ENCODE data around the gene SH3BGRL3. TPM values are rescaled to one million over a fixed set of nuclear protein-coding genes. Genes with fewer than 3 reads are reported as not detected.

Gene SH3BGRL3
- total RNA-seq, 4 donors from 2014 or later = 49.6 to 97.2 (median 56.0) TPM

DNA sequence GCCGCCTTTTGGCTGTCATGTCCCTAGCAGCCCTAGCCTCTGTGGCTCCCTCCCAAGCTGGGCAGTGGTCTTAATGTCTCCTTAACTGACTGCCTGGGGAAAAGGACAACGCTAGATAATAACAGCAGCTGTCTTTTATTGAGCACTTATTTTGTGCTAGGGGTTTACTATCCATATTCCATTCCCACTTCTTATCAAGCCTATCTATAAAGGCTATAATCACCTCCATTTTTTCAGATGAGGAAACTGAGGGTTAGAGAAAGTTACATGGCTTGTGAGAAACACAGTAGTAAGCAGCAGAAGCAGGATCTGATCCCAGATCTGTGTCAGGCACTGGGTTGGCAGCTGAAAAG, 6.2 kb downstream of the SH3BGRL3 start:
- peaks cover 0 to 8% (median 0%) of the 10 kb centered on the region in 3 donors for H3K36me3 ChIP-seq
- H3K27ac ChIP-seq = peak overlapping the region in 3 of 4 donors; percentile 31 to 72 (median 36)
- TF ChIP-seq POLR2A (IDR thresholded peaks at IDR 0.05) (no peak), EP300 (IDR thresholded peaks at IDR 0.05) (no peak)
- TF ChIP-seq, protein P1, sequence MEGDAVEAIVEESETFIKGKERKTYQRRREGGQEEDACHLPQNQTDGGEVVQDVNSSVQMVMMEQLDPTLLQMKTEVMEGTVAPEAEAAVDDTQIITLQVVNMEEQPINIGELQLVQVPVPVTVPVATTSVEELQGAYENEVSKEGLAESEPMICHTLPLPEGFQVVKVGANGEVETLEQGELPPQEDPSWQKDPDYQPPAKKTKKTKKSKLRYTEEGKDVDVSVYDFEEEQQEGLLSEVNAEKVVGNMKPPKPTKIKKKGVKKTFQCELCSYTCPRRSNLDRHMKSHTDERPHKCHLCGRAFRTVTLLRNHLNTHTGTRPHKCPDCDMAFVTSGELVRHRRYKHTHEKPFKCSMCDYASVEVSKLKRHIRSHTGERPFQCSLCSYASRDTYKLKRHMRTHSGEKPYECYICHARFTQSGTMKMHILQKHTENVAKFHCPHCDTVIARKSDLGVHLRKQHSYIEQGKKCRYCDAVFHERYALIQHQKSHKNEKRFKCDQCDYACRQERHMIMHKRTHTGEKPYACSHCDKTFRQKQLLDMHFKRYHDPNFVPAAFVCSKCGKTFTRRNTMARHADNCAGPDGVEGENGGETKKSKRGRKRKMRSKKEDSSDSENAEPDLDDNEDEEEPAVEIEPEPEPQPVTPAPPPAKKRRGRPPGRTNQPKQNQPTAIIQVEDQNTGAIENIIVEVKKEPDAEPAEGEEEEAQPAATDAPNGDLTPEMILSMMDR (IDR thresholded peaks at IDR 0.05) = no peak
- no peak overlapping the region for H3K4me3 ChIP-seq
- 69 to 80% methylated on average over 2 of the region's 2 CpGs for WGBS, 2 donors
- DNase-seq (ENCODE audit: low spot score in 2 of 2) = no peak
- H3K4me1 ChIP-seq = peaks cover 0 to 83% (median 46%) of the 10 kb centered on the region in 4 donors
- H3K27me3 ChIP-seq = no peaks in the 10 kb centered on the region
- H3K9me3 ChIP-seq = no peaks in the 10 kb centered on the region

DNA sequence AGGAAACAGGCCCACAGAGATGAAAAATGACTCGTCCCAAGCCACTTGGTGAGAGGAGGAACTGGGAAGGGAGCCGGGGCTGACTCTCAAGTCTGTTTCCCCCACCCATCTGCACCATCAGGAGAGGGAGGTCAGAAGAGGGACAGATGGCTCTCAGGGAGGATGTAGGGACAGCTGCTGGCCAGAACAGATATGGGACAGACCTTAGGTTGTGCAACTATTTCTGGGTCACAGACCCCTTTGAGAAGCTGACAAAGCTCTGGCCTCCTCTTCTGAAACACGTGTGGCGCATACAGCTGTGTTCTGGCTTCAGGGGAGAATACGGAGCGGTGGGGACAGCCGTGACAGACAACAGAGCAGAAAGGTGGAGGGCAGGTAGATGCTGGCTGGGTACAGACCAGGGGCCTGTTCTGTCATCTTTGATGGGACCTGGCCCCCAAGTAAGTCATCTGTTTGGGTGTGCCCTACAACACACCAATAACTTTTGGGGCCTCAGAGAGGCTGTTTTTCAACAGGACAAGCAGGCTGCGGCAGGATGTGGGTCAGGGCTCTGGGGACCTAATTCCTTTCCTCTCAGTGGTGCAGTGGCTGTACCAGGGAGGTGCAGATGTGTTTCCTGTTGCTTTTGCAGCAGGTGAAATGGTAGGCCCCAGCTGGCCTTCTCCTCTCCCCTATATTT, 7.3 kb downstream of the SH3BGRL3 start:
- Histone ChIP-seq H3K27ac (peak overlapping the region in 3 of 4 donors; percentile 31 to 72 (median 54)), H3K4me1 (peaks cover 0 to 79% (median 42%) of the 10 kb centered on the region in 4 donors), H3K36me3 (peaks cover 0 to 4% (median 0%) of the 10 kb centered on the region in 3 donors), H3K27me3 (no peaks in the 10 kb centered on the region), H3K4me3 (no peak overlapping the region), H3K9me3 (no peaks in the 10 kb centered on the region)
- TF ChIP-seq, protein P1 (IDR thresholded peaks at IDR 0.05) = no peak
- TF ChIP-seq POLR2A (IDR thresholded peaks at IDR 0.05) = no peak
- peak in 1 of 2 donors; percentile 43 for TF ChIP-seq EP300 (IDR thresholded peaks at IDR 0.05)
- 59 to 61% methylated on average over 8 of the region's 8 CpGs for WGBS, 2 donors
- DNase-seq (ENCODE audit: low spot score in 2 of 2) = peak in 1 of 2 donors; percentile 36

DNA sequence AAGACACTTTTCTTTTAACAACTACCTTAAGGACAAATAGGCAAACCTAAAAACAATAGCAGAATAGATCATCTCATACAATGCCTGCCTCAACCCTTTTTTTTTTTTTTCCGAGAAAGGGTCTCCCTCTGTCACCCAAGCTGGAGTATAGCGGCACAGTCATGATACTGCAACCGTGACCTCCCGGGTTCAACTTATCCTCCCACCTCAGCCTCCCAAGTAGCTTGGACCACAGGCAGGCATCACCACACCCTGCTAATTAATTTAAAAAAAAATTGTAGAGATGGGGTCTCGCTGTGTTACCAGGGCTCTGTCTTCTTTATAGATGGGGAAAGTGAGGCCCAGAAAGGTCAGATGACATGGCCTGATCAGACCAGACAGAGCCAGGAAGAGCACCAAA, 7.9 kb downstream of the SH3BGRL3 start:
- TF ChIP-seq, protein P1 (IDR thresholded peaks at IDR 0.05) = no peak
- TF ChIP-seq EP300 (IDR thresholded peaks at IDR 0.05) = no peak
- no peak for TF ChIP-seq POLR2A (IDR thresholded peaks at IDR 0.05)
- 87 to 92% methylated on average over 5 of the region's 5 CpGs for WGBS, 2 donors
- no peaks in the 10 kb centered on the region for H3K9me3 ChIP-seq
- no peaks in the 10 kb centered on the region for H3K27me3 ChIP-seq
- DNase-seq (ENCODE audit: low spot score in 2 of 2) = no peak
- H3K4me1 ChIP-seq = peaks cover 0 to 81% (median 39%) of the 10 kb centered on the region in 4 donors
- peak overlapping the region in 3 of 4 donors; percentile 31 to 72 (median 54) for H3K27ac ChIP-seq
- peaks cover 0 to 4% (median 0%) of the 10 kb centered on the region in 3 donors for H3K36me3 ChIP-seq
- H3K4me3 ChIP-seq = no peak overlapping the region

DNA sequence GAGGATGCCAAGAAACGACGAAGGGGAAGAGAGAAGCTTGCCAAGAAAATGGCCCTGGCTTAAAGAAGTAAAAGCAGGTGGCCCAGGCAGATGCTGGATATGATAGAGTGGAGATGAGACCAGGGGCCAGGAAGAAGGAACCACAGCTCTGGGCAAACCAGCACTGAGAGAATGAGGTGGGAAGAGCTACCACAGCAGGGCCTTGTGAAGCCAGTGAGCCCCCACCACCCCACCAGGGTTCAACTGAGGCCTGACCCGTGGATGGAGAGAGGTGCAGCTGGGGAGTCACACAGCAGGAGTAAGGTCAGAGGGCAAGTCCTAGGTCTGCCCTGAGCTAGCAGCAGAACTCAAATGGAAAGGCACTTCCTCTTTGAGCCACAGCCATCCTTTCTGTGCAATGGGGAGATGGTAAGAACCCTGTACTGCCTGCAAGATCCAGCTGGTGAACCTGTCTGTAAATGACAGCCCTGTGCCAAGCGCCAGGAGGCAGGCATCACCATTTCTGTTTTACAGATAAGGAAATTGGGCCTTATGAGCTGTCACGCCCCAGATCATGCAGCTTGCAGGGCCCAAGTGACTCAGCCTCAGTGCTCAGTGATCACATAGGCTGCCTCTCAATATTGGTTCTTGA, 8.5 kb downstream of the SH3BGRL3 start:
- no peak for DNase-seq (ENCODE audit: low spot score in 2 of 2)
- Histone ChIP-seq H3K27ac (peak overlapping the region in 3 of 4 donors; percentile 31 to 72 (median 58)), H3K36me3 (peaks cover 0 to 7% (median 0%) of the 10 kb centered on the region in 3 donors), H3K4me3 (no peak overlapping the region), H3K27me3 (no peaks in the 10 kb centered on the region), H3K4me1 (peaks cover 0 to 84% (median 37%) of the 10 kb centered on the region in 4 donors), H3K9me3 (no peaks in the 10 kb centered on the region)
- TF ChIP-seq POLR2A (IDR thresholded peaks at IDR 0.05) = no peak
- TF ChIP-seq, protein P1 (IDR thresholded peaks at IDR 0.05) = no peak
- TF ChIP-seq EP300 (IDR thresholded peaks at IDR 0.05) = no peak
- 52 to 62% methylated on average over 4 to 5 of the region's 5 CpGs for WGBS, 2 donors

Measured in tibial nerve (tissue), 4 donors.